HepG2 (cell line): ENCODE results near the gene DCPS. TPM values are rescaled to one million over a fixed set of nuclear protein-coding genes. Genes with fewer than 3 reads are reported as not detected.

ENCODE experiments used
- DMAP1 ChIP-seq: IDR thresholded peaks from 2 replicates; pipeline ENCODE4 v1.6.1; 2016
- DPF2 ChIP-seq: sonication (generic); formaldehyde crosslinking; IDR thresholded peaks from 2 replicates; pipeline ENCODE4 v1.4.0; 2020; ENCODE audit warnings: mild to moderate bottlenecking, low read depth, missing genetic modification reagents, borderline replicate concordance
- GATAD1 ChIP-seq: IDR thresholded peaks from 2 replicates; pipeline ENCODE4 v1.6.1; 2016; ENCODE audit warnings: missing genetic modification reagents, missing compliant biosample characterization
- NFIB ChIP-seq: sonication (generic); formaldehyde crosslinking; IDR thresholded peaks from 2 replicates; pipeline ENCODE4 v1.9.0; 2021; ENCODE audit warnings: missing genetic modification reagents, mild to moderate bottlenecking, borderline replicate concordance
- PCBP1 ChIP-seq: fragments of 200-400 bp; formaldehyde crosslinking; IDR thresholded peaks from 2 replicates; pipeline ENCODE4 v1.6.1; 2017; ENCODE audit warnings: mild to moderate bottlenecking, low read depth, low read length, borderline replicate concordance
- ZEB1 ChIP-seq: IDR thresholded peaks from 2 replicates; pipeline ENCODE4 v1.6.1; 2012; ENCODE audit warnings: mild to moderate bottlenecking, low read depth, inconsistent platforms; ENCODE audit not compliant: insufficient replicate concordance
- ZFY ChIP-seq: sonication (generic); formaldehyde crosslinking; IDR thresholded peaks from 2 replicates; pipeline ENCODE4 v1.4.0; 2020; ENCODE audit warnings: missing genetic modification reagents
- ZNF484 ChIP-seq: sonication (generic); formaldehyde crosslinking; IDR thresholded peaks from 2 replicates; pipeline ENCODE4 v1.5.1; 2020; ENCODE audit warnings: mild to moderate bottlenecking, low read depth, missing genetic modification reagents, borderline replicate concordance
- ZNF562 ChIP-seq: sonication (generic); formaldehyde crosslinking; IDR thresholded peaks from 2 replicates; pipeline ENCODE4 v1.8.0; 2022; ENCODE audit warnings: missing genetic modification reagents, borderline replicate concordance
- ZNF687 ChIP-seq: sonication (generic); formaldehyde crosslinking; IDR thresholded peaks from 2 replicates; pipeline ENCODE4 v1.5.1; 2020; ENCODE audit warnings: mild to moderate bottlenecking, missing genetic modification reagents, moderate library complexity
- ZNF740 ChIP-seq: sonication (generic); formaldehyde crosslinking; IDR thresholded peaks from 2 replicates; pipeline ENCODE4 v1.4.0; 2020; ENCODE audit warnings: missing genetic modification reagents
- ZSCAN21 ChIP-seq: sonication (generic); formaldehyde crosslinking; IDR thresholded peaks from 2 replicates; pipeline ENCODE4 v1.8.0; 2022; ENCODE audit warnings: mild to moderate bottlenecking, missing genetic modification reagents, moderate library complexity, borderline replicate concordance
- polyA plus RNA-seq, 8 experiments: library from polyadenylated mRNA; depleted of rRNA in 3 of 8; stranded (reverse) in 7 of 8; unstranded in 1 of 8; fragments of >200 nt; fragmentation: Illumina TruSeq in 4 of 8; extraction: Trizol in 4 of 8; gene quantifications; 2 replicates each; pipeline versions ENCODE4 v1.2.1 to v1.2.3, GENCODE V29; 2011 to 2016; ENCODE audit warnings: low read depth in 4 of 8, missing spikeins in 1 of 8, mixed read lengths in 1 of 8; ENCODE audit not compliant: insufficient read depth in 1 of 8
- total RNA-seq, 5 experiments: library from RNA; depleted of rRNA; stranded (reverse); fragments of >200 nt; fragmentation: Illumina TruSeq; extraction: Trizol; gene quantifications; 2 replicates each; pipeline ENCODE4 v1.2.3, GENCODE V29; 2016; ENCODE audit warnings: low read depth in 1 of 5
- TF ChIP-seq, protein P1 (sequence below): IDR thresholded peaks from 2 replicates; pipeline ENCODE4 v1.6.1; 2018; ENCODE audit warnings: missing genetic modification reagents
- TF ChIP-seq, protein P2 (sequence below): sonication (generic); formaldehyde crosslinking; IDR thresholded peaks from 2 replicates; pipeline ENCODE4 v1.9.0; 2021; ENCODE audit warnings: missing genetic modification reagents, borderline replicate concordance
- TF ChIP-seq, protein P3 (sequence below): sonication (generic); formaldehyde crosslinking; IDR thresholded peaks from 2 replicates; pipeline ENCODE4 v1.4.0; 2020; ENCODE audit warnings: missing genetic modification reagents

The DCPS gene
- total and polyA plus RNA-seq, 2 of the 13 experiments (the other 11 are each of a cell fraction or from before 2014, with no cell fraction given) = 21.9 to 22.5 TPM

DNA sequence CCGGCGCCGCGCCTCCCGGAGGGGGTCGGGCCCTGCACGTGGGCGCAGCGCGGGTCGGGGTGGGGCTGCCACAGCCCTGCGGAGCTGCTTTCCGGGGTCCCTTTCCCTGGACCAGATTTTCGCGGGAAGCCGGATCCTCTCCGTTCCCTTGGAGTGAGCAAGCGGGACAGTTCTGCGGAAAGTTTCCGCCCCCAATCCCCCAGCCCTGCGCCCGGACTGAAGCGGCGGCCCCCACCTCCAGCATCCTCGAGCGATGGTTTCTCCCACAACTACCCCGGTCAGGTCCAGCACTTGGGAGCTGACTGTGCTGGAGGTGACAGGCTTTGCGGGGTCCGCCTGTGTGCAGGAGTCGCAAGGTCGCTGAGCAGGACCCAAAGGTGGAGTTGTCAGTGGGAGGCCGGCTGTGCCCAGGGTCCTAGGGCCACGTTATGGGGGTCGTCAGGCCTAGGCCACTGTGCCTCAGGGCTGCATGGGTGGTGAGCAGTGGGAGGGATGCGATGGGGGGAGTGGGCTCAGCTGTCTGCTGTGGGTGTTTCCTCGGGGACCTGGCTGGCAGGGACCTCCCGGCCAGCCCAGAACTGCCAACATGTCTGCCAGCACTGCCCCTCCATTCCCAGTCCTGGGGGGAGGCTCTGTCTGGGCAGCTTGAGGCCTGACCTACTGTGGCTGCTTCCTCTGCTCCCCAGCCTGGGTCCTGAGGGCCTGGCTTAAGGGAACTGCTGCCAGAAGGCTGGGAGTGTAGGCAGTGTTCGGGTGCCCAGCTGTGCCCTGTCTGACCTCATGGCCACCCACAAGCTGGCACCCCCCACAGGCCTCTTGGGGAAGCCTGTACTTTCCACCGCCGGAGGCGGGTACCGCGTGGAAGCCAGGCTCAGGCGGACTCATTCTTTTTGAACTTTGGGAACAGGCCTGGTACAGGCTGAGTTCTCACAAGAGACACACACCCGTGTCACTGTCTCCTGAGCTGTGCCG is 52.4 kb downstream of the DCPS start (continued):
- TF ChIP-seq, protein P1, sequence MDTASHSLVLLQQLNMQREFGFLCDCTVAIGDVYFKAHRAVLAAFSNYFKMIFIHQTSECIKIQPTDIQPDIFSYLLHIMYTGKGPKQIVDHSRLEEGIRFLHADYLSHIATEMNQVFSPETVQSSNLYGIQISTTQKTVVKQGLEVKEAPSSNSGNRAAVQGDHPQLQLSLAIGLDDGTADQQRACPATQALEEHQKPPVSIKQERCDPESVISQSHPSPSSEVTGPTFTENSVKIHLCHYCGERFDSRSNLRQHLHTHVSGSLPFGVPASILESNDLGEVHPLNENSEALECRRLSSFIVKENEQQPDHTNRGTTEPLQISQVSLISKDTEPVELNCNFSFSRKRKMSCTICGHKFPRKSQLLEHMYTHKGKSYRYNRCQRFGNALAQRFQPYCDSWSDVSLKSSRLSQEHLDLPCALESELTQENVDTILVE (CRISPR knock-in tag) = no peak
- TF ChIP-seq DMAP1 (CRISPR knock-in tag) = no peak; the same call in 1 of the 2 replicates
- TF ChIP-seq ZEB1 = no peak
- TF ChIP-seq ZNF562 = no peak
- no peak for TF ChIP-seq NFIB (CRISPR knock-in tag)
- no peak; the same call in 1 of the 2 replicates for TF ChIP-seq PCBP1
- no peak for TF ChIP-seq DPF2 (CRISPR knock-in tag)
- TF ChIP-seq, protein P2, sequence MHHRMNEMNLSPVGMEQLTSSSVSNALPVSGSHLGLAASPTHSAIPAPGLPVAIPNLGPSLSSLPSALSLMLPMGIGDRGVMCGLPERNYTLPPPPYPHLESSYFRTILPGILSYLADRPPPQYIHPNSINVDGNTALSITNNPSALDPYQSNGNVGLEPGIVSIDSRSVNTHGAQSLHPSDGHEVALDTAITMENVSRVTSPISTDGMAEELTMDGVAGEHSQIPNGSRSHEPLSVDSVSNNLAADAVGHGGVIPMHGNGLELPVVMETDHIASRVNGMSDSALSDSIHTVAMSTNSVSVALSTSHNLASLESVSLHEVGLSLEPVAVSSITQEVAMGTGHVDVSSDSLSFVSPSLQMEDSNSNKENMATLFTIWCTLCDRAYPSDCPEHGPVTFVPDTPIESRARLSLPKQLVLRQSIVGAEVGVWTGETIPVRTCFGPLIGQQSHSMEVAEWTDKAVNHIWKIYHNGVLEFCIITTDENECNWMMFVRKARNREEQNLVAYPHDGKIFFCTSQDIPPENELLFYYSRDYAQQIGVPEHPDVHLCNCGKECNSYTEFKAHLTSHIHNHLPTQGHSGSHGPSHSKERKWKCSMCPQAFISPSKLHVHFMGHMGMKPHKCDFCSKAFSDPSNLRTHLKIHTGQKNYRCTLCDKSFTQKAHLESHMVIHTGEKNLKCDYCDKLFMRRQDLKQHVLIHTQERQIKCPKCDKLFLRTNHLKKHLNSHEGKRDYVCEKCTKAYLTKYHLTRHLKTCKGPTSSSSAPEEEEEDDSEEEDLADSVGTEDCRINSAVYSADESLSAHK (CRISPR knock-in tag) = no peak
- peak; percentile 26 for TF ChIP-seq ZFY (CRISPR knock-in tag)
- 0 out of 2 replicates have a peak, but pooled peaks have one; percentile 0 for TF ChIP-seq ZSCAN21 (CRISPR knock-in tag)
- TF ChIP-seq GATAD1 (CRISPR knock-in tag) = no peak
- TF ChIP-seq ZNF484 (CRISPR knock-in tag) = no peak
- TF ChIP-seq ZNF740 = 0 out of 2 replicates have a peak, but pooled peaks have one; percentile 43
- TF ChIP-seq ZNF687 = peak; percentile 52
- TF ChIP-seq, protein P3, sequence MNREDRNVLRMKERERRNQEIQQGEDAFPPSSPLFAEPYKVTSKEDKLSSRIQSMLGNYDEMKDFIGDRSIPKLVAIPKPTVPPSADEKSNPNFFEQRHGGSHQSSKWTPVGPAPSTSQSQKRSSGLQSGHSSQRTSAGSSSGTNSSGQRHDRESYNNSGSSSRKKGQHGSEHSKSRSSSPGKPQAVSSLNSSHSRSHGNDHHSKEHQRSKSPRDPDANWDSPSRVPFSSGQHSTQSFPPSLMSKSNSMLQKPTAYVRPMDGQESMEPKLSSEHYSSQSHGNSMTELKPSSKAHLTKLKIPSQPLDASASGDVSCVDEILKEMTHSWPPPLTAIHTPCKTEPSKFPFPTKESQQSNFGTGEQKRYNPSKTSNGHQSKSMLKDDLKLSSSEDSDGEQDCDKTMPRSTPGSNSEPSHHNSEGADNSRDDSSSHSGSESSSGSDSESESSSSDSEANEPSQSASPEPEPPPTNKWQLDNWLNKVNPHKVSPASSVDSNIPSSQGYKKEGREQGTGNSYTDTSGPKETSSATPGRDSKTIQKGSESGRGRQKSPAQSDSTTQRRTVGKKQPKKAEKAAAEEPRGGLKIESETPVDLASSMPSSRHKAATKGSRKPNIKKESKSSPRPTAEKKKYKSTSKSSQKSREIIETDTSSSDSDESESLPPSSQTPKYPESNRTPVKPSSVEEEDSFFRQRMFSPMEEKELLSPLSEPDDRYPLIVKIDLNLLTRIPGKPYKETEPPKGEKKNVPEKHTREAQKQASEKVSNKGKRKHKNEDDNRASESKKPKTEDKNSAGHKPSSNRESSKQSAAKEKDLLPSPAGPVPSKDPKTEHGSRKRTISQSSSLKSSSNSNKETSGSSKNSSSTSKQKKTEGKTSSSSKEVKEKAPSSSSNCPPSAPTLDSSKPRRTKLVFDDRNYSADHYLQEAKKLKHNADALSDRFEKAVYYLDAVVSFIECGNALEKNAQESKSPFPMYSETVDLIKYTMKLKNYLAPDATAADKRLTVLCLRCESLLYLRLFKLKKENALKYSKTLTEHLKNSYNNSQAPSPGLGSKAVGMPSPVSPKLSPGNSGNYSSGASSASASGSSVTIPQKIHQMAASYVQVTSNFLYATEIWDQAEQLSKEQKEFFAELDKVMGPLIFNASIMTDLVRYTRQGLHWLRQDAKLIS (CRISPR knock-in tag) = no peak
